Osteocyte (in vitro differentiated cells): ENCODE measurements around the gene RNF40. TPM values are rescaled to one million over a fixed set of nuclear protein-coding genes. Genes with fewer than 3 reads are reported as not detected.

Experiments
- DNase-seq: peaks from one replicate; pipeline ENCODE4 v3.0.0; 2021; ENCODE audit warnings: mixed read lengths; ENCODE audit not compliant: unreplicated experiment; ENCODE audit errors: extremely low spot score
- H3K27ac Mint-ChIP-seq: one replicate; pipeline ENCODE4 v1.8.0; 2021; ENCODE audit warnings: mild to moderate bottlenecking, mixed read lengths; ENCODE audit not compliant: unreplicated experiment
- H3K27me3 Mint-ChIP-seq: one replicate; pipeline ENCODE4 v1.8.0; 2021; ENCODE audit warnings: mixed read lengths; ENCODE audit not compliant: unreplicated experiment
- H3K36me3 Mint-ChIP-seq: one replicate; pipeline ENCODE4 v1.8.0; 2021; ENCODE audit warnings: mixed read lengths; ENCODE audit not compliant: unreplicated experiment
- H3K4me1 Mint-ChIP-seq: one replicate; pipeline ENCODE4 v1.8.0; 2021; ENCODE audit warnings: mixed read lengths; ENCODE audit not compliant: unreplicated experiment
- H3K4me3 Mint-ChIP-seq: one replicate; pipeline ENCODE4 v1.8.0; 2021; ENCODE audit warnings: mild to moderate bottlenecking, moderate library complexity, mixed read lengths; ENCODE audit not compliant: unreplicated experiment
- H3K9me3 Mint-ChIP-seq: one replicate; pipeline ENCODE4 v1.8.0; 2021; ENCODE audit warnings: mixed read lengths; ENCODE audit not compliant: unreplicated experiment
- CTCF ChIP-seq: fragments of 200-600 bp; sonication (generic); IDR thresholded peaks from 2 replicates; pipeline ENCODE4 v1.5.0; 2021; ENCODE audit warnings: antibody characterized with exemption, mild to moderate bottlenecking, moderate library complexity
- total RNA-seq: library from RNA; stranded (reverse); gene quantifications from 2 replicates; pipeline ENCODE4 v1.2.1, GENCODE V29; 2021

The RNF40 gene
- total RNA-seq, 1 donor from 2014 or later: 118 TPM

GRCh38 chr16:30721167-30721566, 41.0 kb upstream of the RNF40 start:
- no peaks in the 10 kb centered on the region for H3K4me1 Mint-ChIP-seq
- no peak for TF ChIP-seq CTCF

GRCh38 chr16:30721606-30722005, 40.5 kb upstream of the RNF40 start:
- no peak for TF ChIP-seq CTCF
- Mint-ChIP-seq H3K9me3 (no peaks in the 10 kb centered on the region), H3K27me3 (no peaks in the 10 kb centered on the region), H3K27ac (no peak overlapping the region), H3K4me3 (no peak overlapping the region), H3K4me1 (no peaks in the 10 kb centered on the region), H3K36me3 (peaks cover 63% of the 10 kb centered on the region)
- DNase-seq: no peak

More at GRCh38 chr16:30721167-30721566, 41.0 kb upstream of the RNF40 start:
- Mint-ChIP-seq H3K4me3 (no peak overlapping the region), H3K9me3 (no peaks in the 10 kb centered on the region), H3K27me3 (no peaks in the 10 kb centered on the region), H3K36me3 (peaks cover 67% of the 10 kb centered on the region), H3K27ac (no peak overlapping the region)
- DNase-seq: no peak

GRCh38 chr16:30722443-30722842, 39.7 kb upstream of the RNF40 start:
- no peaks in the 10 kb centered on the region for H3K9me3 Mint-ChIP-seq
- no peaks in the 10 kb centered on the region for H3K4me1 Mint-ChIP-seq
- H3K4me3 Mint-ChIP-seq: no peak overlapping the region
- H3K27me3 Mint-ChIP-seq: no peaks in the 10 kb centered on the region
- DNase-seq: no peak
- no peak for TF ChIP-seq CTCF
- H3K36me3 Mint-ChIP-seq: peaks cover 59% of the 10 kb centered on the region
- no peak overlapping the region for H3K27ac Mint-ChIP-seq

GRCh38 chr16:30722916-30723315, 39.2 kb upstream of the RNF40 start:
- Mint-ChIP-seq H3K27me3 (no peaks in the 10 kb centered on the region), H3K4me3 (no peak overlapping the region), H3K27ac (no peak overlapping the region)

GRCh38 chr16:30723725-30724355, 38.3 kb upstream of the RNF40 start:
- Mint-ChIP-seq H3K4me3 (no peak overlapping the region), H3K4me1 (no peaks in the 10 kb centered on the region), H3K27me3 (no peaks in the 10 kb centered on the region), H3K27ac (no peak overlapping the region), H3K9me3 (no peaks in the 10 kb centered on the region), H3K36me3 (peaks cover 61% of the 10 kb centered on the region)
- DNase-seq: no peak
- TF ChIP-seq CTCF: no peak

More at GRCh38 chr16:30722916-30723315, 39.2 kb upstream of the RNF40 start:
- no peaks in the 10 kb centered on the region for H3K9me3 Mint-ChIP-seq
- no peak for TF ChIP-seq CTCF
- peaks cover 58% of the 10 kb centered on the region for H3K36me3 Mint-ChIP-seq
- H3K4me1 Mint-ChIP-seq: no peaks in the 10 kb centered on the region
- no peak for DNase-seq
